HG02973 (cell line): Measurements from ENCODE around the gene SETBP1.

Experiments
- ATAC-seq: cut with Tn5 transposase; IDR thresholded peaks from one replicate; pipeline ENCODE4 v1.9.1; 2021; ENCODE audit warnings: moderate library complexity; ENCODE audit not compliant: unreplicated experiment

The SETBP1 gene

DNA sequence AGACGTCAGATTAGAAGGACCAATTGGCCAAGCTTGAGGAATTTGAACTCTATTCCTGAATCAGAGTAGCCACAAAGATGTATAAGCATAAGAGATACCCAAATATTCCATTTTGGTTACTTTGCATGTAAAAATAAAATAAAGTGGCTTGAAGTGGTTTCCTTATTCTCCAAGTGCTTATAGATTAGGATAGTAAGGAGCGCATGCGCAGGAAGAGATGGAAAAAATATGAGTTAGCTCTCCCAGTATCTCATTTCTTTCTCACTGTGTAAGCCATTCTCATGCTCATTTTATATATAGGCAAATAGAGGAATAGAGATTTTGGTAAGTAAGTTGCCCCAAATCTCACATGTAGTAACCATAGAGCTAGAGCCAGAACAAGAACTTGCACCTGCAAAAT lies 241.3 kb downstream of the SETBP1 start:
- ATAC-seq, result no peak

DNA sequence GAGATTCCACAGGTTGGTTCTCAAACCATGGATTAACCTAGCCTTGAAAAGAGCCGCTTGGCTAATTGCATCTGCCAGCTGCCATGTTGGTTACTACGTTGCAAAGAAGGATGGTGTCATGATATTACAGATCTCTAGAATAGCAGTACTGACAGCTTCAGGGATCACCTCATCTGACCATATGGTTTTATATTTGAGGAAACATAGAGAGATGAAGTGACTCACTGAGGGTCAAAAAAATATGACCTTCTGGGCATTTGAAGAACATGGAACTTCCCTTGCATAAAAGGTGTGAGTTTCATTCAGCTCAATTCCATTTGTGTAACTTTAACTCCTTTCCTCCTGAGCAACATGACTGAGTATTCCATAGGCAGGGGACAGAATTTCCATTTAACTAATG lies 242.3 kb downstream of the SETBP1 start:
- no peak for ATAC-seq

DNA sequence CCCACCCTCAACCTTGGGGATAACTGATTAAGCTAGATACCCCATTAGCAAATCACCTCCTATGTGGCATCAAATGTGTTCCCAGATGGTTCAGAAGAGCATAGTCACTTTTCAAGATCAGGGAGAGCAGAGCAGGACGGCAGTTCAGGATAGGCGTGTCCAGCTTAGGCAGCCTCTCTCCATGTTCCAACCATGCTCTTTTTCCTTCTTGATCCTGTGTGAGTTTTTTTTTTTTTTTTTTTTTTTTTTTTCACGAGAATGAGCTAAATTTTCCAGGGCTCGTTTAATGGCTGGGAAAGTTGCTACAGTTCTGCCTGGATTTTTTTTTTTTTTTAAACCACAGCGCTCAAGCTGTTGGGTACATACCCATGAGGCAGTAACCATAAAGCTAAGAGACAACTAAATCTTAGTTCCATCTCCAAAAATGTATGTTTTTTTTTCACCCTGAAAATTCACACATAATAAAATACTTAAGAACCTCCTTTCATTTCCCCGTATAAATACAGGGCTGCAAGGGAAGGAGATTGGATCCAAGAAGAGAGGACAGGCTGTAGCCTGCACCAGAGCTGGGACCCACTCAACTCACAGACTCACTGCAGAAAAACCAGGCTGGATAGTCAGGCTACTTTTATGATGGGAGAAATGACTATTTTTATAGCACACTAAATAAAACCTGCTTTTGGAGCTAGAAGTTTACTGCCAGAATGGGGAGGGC lies 244.3 kb downstream of the SETBP1 start:
- ATAC-seq, result no peak

DNA sequence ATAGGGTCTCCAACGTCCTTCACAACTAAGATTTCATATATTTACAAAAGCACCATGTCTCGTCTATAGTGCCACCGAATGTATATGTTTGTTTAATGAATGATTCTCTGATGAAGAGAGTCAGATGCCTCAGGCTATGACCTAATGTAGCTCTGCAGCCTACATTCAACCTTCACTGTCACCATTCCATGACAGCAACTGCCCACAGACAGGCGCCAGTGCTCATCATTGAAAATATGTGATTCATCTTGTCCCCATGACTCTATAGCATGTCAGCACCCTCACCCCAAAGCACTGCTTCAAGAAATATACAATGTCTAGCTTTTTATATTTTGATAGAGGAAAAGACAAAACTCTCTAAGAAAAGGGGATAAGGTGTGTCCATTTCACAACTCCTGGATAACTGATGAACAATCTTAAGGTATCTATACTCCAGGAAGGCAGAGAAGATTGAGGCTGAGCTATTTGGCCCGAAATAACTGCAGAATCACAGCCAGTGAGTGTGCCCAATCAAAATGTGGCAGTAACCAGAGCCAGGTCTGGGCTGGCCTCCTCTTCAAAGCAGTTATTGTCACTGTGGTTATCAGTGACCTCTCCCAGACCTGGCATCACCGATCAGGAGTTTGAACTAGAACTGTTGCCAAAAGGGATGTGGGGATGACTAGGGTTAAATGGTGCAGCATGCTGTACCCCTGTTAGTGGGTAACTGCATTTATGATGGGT lies 246.6 kb downstream of the SETBP1 start:
- ATAC-seq, result no peak

DNA sequence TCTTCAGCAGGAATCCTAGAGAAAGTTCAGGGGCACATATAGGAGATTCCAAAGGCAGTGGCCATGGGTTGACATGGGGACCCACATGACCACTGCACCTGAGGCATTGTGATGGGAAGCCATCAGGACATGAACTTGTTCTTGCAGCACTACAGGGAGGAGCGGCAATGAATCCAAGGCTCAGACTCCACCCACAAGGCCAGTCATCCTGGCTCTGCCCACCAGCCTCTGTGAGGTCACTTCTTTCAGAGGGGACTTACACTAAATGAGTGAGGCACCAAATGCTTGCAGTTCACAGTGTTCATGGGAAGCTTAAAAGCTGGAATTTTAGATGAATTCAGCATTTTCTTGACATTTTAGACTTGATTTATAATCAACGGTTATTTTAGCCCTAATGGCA lies 254.2 kb downstream of the SETBP1 start:
- no peak for ATAC-seq

DNA sequence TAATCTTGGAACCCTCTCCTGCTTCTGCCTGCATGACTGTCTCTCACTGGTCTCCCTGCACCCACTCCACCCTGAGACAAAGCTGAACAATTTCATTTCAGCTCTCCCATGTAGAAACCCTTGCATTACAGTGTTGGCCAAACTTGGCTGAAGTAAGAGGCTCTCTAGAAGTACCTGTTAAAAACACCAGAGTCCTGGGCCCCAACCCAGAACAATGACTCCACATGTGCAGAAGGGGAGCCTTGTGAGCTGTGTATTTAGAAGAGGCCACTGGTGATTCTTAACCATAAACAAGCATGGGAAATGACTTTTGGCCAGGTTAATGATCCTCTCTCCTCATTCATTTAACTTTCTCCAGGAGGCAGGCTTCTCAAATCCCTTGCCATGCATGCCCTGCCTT lies 254.8 kb downstream of the SETBP1 start:
- no peak for ATAC-seq

DNA sequence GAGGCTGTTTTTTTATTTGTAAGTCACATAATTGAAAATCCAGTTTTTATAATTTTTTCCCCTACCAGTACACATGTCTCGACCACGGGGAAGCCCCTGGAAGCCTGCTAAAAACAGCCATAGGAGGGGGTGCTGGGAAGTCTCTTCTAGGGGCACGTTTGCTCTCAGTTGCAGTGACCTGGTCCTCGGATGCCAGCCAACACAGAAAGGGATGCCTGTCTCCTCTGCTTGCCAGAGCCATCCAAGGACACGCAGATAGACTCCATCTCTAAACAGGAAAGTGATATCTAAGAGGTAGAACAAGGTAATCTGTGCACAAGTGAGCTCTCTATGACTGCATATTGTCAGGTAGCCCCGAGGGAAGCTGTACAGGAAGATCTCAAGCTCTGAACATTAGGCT lies 255.8 kb downstream of the SETBP1 start:
- no peak for ATAC-seq

DNA sequence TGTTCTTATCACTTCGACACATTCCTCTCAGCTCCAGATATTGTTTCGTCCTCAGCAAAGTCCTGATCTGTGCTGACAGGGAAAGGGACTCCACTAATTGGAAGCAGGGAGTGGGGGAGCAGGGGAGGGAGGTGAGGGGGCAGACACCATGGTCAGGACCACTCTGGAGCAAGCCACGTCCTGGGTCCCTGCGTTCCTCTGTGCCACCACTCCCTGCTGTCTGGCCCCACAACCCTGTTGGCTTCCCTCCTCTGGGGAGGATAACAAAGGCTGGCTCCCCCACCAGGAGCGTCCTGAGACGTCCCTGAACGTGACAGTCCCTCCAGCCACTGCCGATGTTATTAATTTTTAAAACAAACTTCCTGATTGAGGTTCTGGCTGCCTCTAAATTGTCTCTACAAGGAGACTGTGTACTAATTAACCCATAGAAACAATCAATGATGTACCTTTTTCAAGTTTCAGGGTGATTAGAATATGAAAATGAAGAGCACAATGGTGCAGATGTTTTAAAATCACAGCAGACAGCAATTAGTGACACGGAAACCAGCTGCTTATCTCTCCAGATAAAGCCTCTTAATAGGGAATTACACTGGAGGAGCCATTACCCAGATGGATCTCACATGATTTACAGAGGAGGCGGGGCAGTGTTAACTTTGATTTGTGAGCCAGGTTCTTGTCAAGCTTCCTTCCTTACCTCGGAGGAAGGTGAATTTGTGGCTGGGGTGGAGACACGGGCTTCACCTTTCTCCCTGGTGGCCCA lies 257.5 kb downstream of the SETBP1 start:
- no peak for ATAC-seq

DNA sequence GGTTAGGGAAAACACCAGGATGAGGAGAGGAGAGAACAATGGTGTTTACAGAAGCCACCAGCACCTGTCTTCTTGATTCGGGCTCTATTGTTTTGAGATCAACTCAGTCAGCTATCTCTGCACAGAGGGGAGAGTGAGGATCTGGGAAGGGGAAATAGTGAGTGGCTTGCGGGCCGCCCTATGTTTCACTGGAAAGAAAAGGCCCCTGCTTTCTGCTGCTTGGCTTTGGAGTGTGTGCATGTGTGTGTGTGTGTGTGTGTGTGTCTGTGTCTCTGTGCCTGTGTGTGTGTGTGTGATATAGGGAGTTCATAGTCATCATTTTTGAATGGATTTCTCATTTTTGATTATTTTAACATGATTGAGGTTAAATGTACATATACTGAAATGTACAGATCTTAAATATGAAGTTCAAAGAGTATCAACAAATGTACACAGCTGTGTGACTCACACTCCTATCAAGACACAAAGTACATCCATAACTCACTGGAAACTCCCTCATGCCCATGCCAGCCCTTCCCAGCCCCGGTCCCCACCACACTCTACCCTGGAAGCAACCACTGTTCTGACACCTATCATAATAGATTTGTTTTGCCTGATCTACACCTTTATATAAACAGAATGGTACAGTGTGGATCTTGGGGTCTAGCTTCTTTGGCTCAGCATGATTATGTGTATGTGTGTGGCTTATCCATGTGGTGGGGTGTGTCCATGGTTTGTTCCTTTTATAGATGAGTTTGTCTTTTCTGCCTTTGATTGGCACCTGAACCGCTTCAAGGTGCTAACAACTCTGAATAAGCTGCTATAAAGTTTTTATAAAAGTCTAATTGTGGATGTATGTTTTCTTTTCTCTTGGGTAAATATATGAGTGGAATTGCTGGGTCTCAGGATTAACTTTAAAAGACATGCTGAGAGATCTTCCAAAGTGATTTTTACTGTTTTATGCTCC lies 258.3 kb downstream of the SETBP1 start:
- no peak for ATAC-seq

DNA sequence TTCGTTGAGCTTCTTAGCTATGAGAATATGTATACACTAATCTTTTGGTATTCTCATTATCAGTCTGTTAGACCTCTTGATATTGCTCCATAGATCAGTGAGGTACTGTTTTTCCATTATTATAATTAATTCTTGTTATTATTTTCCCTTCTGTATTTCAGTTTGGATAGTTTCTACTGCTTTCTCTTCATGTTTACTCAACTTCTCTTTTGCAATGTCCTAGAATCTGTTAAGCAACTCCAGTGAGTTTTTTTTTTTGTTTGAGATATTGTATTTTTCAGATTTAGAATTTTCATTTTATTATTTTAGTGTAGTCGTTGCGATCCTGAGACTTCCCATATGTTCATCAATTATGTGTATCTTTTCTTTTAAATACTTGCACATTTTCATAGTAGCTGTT lies 260.8 kb downstream of the SETBP1 start:
- no peak for ATAC-seq

DNA sequence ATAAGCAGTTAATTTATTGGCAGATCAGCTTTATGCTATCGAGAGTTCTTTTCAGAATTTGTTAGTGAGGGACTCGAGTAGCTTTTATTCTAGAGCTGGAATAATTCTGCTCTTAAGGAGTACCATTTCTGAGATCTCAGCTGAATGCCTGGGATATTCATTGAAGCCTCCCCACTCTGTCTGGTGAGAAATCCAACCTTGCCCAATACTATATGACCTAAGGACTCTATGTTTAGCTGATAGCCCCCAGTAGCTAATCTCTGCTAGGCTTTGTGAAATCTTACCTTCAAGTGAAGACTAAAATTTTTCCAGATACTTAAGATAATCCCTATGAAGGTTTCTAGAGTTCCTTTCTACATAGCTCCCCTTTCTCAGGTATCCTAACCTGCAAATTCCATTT lies 261.4 kb downstream of the SETBP1 start:
- ATAC-seq, result no peak

DNA sequence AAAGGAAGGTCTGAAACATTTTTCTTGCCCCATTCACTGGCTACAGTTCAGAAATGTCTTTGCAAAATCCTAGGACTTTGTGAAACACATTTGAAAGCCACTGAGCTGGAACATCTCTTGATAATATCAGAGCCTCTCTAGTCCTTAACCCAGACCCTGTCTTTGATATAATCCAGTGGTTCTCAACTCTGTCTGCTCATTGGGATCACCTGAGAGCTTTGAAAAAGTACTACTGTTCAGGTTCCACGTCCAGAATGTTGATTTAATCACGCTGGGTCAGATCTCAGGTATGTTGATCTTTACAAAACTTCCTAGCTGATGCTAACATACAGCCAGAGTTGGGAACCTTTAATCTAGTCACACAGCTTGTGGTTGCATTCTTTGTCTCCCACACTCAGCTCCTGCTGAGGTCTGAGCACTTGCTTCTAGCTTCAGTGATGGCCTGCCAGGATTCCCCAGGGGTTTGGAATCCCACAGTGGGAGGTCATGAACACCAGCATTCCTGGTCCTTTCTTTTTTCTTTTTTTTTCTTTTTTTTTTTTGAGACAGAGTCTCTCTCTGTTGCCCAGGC lies 262.7 kb downstream of the SETBP1 start:
- ATAC-seq, result no peak

DNA sequence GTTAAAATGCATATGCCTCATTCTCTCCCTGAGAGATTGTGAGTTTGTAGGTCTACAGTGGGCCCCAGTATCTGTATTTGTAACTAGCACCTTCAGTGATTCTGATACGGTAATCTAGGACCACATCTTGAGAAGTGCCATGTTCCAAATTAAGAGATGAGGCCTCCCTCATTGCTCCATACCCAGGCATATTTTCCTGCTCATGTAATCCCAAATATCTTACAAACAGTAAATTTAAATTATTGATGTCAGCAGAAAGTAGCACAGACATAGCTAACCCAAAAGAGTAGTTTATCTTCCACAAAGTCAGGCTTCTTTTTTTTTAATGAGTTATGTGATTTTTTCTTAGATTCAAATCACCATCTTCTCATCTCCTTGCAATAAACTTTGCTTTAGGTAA lies 263.8 kb downstream of the SETBP1 start:
- ATAC-seq, result no peak

DNA sequence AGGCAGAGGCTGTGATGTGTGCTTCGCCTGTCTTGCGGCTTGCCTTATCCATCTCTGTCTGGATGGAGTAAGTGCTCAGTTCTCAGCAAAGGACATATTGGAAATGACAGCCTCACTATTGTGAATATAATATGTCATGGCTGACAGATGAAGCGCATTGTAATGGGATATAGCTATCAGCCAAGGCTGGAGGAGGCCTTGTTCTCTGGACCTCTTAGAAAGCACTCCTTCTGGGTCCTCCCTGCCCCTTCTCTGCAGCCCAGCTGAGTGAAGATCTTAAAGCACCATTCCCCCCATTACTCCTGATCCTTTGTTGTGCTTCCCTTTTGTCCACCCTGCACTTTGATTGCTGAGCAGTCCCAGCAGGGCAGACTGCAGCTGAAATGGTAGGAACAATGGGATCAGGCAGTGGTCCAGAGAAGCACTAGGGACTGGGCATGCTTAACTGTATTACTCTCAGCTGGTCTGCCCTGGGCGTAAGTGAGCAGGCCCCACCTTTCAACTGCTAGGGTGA lies 265.3 kb downstream of the SETBP1 start:
- ATAC-seq, result no peak

DNA sequence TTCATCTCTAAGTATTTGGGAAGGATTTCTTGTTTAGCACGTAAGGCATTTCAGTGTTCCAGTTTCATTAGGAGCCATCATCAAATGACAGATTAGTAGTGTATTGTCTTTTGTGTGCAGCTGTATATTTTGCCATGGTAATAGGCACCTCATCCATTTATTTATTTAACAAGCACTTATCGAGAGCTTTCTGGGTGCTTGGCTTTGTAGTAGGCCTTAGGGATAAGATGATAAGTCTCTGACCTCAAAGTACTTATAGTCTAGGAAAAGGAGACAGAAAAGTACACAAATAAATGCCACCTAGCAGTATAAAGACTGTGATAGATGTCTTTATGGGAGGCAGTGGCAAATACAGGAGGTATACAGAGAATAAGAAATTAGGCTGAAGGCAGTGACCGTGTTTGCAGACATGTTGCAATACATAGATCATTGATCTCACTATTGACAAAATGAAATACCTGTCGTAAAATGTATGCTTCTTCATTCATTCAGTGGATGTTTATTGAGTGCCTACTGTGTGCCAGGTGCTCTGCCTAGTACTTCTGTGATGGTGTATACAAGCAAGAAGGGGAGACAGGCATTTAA lies 265.9 kb downstream of the SETBP1 start:
- ATAC-seq, result no peak

DNA sequence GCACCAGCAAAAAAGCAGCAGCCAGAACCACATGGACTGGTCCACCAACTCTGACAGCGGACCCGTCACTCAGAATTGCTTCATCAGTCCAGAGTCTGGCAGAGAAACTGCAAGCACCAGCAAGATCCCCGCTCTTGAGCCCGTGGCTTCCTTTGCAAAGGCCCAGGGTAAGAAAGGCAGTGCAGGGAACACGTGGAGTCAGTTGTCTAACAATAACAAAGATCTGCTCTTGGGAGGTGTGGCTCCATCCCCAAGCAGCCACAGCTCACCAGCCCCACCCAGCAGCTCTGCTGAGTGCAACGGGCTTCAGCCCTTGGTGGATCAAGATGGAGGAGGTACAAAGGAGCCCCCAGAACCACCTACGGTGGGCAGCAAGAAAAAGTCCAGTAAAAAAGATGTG lies 269.3 kb downstream of the SETBP1 start:
- ATAC-seq, result no peak

DNA sequence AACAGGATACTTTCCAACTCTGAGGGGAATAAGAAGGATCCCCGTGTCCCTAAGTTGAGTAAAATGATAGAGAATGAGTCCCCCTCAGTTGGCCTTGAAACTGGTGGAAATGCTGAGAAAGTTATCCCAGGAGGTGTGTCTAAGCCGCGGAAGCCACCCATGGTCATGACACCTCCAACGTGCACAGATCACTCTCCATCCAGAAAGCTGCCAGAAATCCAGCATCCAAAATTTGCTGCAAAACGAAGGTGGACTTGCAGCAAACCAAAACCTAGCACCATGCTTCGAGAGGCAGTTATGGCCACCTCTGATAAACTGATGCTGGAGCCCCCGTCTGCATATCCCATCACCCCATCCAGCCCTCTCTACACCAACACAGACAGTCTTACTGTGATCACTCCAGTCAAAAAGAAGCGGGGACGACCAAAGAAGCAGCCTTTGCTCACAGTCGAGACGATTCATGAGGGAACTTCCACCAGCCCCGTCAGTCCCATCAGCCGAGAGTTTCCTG lies 270.1 kb downstream of the SETBP1 start:
- ATAC-seq, result no peak

DNA sequence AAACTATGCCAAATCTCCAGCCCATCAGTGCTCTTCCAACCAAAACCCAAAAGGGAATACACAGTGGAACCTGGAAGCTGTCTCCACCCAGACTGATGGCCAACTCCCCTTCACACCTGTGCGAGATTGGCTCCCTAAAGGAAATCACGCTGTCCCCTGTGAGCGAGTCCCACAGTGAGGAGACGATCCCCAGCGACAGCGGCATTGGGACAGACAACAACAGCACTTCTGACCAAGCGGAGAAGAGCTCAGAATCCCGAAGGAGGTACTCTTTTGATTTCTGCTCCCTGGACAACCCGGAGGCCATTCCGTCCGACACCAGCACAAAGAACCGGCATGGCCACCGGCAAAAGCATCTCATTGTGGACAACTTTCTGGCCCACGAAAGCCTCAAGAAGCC lies 271.1 kb downstream of the SETBP1 start:
- ATAC-seq, result no peak

DNA sequence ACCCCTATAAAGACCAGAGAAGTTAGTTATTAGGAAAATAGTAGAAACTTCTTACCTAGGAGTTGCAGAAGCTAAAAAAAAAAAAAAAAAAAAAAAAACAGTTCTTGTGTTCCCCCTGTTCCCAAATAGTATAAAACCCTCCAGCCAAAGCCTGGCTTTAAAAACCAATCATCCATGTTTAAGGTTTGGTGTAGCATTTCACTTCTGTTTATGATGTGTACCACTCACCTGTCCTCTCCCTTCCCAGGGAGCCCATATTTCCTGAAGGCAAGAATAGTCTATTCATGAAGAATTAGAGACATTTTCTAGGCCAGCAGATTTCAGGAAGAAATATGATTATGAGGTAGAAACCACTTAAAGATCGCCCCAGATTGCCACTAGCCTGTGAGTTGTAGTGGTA lies 273.6 kb downstream of the SETBP1 start:
- no peak for ATAC-seq

DNA sequence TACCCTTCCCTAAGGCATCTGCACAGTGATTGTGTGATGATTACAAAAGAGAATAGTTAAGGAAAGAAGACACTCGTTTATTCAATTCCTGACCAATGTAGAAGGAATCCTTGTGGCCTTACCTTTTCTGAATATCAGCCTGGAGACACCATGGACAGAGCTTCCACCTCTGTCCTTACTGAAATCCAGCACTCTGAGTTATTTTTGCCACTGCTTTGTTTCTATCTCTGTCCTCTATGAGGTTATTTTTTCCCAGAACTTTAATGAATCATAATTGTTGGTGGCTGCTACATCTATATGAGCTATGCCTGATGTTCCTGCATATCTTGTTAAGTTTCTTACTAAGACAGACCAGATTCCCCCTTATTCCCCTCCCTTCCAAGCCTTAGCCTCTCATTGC lies 275.1 kb downstream of the SETBP1 start:
- ATAC-seq, result no peak
